ENCODE measurements around the gene NR3C2.

NR3C2 gene

DNA sequence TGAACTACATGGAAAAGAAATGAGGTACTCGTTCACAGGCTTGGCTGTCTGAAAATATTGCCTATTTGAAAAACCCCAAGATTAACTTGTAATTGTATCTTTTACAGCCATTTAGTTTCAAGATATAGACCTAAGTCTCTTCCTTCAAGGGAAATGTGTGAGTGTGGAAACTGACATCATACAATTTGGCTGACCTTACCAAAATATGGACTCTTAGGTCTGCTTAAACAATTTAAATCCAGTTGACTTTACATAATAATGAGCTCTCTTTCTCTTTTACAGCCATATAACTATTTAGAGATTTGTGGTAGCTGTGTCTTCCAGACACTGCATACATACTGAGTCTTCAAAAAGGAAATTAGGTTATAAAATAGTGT lies 186.9 kb downstream of the NR3C2 start:
- DNase-seq, result no peak

DNA sequence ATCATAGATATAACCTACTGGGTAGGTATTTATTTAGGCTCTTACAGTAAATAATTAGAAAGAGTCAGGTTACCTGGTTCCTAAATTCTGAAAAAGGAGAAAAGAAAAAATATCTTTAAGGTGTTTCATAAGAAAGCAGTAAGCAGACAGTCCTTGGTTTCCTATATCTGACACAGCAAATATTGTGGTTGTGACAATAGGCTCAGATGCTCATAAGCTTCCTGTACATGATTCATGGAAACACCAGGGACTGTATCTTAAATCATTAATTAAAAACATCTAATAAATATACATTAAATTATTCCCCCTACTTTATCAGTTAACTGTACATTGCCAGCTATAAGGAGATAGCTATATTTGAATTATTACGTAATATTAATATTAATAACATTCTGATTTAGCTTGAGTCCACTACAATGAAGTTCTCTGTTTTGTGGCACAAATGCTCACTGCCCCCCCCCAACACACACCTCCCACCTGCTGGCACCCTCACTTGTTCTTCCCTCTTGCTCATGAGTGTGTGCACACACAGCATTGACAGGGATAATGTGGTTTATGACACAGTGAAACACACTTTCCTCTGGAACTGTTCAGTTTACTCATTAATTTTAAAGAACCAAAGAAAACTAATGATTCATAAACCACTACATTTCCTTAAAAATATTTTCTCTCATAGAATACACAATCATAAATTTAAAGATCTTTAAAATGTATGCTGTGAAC lies 187.4 kb downstream of the NR3C2 start:
- DNase-seq, result no peak

DNA sequence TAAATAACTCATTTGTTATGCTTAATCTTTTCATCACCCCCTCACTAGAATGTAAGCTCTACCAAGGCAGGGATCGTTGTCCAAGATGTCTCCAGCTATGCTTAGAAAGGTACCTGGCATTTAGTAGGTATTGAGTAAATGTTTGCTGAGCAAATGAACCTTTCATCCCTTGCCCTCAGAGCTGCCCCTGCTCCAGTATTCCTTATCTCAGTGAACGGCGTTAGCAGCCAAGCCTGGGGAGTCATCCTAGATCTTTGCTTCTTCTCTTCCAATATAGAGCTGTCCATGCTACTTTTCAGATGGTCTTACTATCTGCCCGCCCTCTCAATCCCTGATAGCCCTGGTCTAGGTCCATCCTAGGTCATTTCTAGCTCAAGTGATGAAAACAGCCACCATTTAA lies 188.4 kb downstream of the NR3C2 start:
- DNase-seq, result no peak

DNA sequence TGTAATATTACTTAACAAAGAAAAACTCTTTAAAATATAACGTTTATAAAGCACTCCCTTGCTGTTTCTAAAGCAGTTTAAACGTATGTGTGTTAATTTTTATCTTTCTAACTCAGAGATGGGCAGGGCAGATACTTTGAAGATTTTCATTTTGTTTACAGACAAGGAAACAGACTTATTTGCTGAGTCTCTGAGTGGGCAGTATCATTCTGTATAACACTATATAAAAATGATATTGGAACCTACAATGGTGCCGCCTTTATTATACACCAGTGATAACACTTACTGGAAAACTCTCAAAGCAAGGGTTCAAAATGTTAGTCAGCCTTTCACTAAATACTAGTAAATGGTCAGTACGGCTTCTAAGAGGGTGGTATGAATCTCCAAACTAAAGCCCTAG lies 193.4 kb downstream of the NR3C2 start:
- DNase-seq, result no peak

DNA sequence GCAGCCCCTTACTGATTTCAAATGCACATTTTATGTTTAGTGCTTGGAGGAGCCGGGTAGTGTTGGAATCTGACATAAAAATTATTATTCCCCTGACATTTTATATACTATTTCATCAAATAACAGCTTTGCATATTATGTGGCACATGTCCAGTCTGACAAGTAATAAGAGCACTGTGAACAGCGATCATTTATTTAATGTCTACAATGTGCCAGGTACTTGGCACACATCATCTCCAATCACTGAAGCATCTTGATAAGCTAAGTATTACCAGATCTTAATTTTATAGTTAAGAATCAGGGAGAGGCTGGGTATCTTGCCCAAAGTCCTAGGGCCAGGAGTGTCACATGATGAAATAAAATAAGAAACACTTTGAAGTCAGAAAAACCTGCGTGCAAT lies 197.2 kb downstream of the NR3C2 start:
- no peak for DNase-seq

DNA sequence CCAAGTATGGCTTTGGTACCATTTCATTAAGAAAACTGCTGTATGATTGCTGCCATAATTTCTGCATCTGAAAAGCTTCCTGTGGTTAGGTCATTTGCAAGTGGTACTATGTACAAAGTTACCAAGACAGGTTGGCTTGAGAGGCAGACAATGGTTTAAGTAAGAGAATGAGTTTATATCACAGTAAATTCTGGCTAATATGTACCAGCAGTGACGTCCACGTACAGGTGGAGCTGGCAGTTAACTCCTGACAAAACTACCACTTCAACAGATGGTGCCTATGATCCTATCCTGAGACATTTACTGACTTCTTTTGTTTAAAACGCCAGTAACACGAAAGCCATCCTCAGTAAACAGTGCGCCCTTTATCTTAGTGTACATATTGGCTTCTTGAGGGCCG lies 198.4 kb downstream of the NR3C2 start:
- DNase-seq, result no peak

DNA sequence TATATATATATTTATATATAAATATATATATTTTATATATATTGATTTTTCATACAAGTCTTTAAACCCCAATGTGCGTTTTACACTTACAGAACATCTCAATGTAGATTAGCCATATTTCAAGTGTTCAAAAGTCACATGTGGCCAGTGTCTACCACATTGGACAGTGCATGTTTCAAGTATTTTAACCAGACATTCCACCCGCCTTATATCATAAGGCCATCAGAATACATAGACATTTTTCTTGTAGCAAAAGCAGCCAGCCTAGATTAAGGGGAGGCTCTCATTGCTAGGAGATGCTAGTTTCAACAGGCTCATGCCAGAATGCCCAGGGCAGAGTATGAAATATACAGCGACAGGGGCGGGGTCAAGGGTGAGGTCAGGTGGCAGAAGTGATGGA lies 202.0 kb downstream of the NR3C2 start:
- DNase-seq, result no peak

DNA sequence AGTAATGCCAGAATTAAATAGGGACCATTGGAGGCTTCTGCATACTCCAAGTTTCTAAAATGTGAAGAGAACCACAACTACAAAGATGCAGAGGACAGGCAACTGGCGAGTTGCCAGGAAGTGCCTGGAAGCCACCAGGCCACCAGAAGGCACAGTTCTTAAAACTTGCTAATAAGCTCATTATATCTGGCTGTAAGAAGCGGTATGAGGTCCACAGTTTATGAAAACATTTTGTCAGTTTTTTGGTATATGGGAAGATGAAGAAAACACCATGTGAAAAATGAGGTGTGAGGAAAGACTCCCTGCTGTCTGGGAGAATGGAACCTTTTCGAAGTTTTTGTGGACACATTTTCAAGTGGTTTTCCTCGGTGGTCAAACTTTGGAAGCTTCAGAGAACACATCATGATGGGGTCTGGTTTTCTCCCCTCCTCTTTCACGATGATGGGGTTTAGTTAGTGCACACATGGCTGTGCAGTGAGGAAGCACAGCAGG lies 202.7 kb downstream of the NR3C2 start:
- DNase-seq, result no peak

DNA sequence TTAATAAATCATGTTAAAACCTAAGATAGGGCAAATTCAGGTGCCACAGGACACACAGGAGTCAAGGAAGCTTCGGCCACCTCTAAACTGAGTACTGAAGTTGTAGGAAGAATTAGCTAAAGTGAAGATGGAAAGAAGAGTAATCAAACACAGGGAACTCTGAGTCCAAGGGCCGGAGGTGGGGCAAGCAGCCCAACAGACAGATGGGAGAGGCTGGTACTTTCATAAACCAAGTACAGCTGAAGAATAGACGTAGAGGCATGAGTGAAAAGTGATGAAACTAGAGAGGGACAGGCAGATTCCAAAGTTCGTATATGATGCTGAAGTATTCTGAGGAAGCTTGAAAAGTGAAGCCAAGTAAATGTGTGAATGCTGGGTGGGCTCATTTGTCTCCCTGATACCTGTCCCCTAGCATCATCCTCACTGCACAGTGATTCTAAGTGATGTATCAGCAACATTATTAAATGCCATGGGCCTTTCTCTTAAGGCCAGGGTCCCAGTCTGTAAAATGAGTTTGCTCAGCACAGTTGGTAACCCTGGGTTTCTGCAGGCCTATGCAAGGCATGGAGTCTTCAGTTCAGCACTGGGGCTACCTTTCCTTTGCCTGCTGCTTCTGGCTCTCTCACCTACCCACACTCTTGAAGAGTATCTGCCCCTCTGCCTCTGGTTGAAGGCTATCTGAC lies 203.3 kb downstream of the NR3C2 start:
- no peak for DNase-seq

DNA sequence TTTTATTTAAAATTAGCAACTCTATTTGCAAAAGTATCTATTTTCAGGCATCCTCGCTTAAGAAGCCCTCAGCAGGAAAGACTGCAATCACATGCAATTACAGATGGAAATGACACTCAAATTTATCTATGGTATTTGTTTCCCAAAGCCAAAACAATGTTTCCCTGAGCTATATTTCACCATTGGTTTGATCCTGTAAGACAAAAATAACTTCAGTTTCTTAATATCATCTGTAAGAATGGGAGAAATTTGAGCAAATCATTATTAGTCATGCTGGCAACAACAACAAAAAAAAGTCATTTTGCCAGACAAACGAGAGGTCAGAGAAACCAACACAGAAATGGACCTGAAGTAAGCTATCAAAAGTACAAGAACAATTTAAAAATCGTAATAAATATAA lies 204.1 kb downstream of the NR3C2 start:
- no peak for DNase-seq

DNA sequence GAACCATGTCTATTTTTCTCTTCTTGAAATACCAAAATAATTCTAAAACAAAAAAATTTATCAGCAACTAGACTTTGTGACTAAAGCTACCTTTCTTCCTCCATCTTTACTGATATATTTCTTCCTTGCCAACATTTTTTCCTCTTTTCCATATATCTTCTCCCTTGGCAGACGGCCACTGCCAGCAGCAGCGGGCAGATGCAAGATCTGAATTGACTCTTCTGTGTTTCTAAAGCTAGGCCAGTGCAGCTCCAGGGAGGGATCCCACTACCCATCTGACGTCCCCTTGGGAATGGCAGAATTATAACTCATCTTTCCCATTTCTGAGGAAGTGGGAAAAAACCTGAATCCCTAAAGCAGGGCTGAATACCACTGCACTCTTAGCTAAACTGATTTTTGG lies 206.4 kb downstream of the NR3C2 start:
- DNase-seq, result no peak

DNA sequence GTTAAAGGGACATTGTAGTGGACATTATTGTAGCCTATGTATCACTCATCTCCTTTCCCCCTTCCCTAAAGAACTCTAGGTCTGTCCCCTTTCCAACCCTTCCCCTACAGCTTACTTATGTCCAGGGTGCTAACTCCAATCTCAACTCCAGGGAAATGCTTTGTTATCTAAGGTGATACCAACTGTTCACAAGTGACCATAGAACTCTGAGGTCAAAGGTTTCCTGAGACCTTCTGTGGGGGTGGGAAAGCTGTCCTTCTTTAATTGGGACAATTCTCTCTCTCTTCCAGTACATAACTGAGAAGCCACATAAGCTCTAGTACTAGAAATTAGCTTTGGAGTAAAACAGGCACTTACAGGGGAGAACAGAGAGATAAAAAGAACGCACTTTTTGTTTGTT lies 212.4 kb downstream of the NR3C2 start:
- no peak for DNase-seq

DNA sequence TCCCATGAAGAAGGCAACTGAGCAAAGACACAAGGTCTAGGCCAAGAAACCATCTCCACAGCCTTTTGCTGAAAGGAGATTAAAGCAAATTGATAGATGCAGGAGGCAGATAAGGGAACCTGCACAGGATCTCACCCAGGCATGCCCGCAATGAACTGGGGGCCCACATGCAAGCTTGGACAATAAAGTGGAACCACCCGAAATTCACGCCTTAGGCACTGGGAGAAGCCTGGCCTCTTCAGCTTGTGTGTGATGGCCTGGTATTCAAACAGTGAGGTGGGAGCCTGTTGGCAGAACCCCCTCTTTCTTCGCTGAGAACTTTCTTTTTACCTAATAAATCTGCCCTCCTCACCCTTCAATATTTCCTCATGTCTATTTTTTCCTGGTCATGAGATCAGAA lies 213.2 kb downstream of the NR3C2 start:
- no peak for DNase-seq

DNA sequence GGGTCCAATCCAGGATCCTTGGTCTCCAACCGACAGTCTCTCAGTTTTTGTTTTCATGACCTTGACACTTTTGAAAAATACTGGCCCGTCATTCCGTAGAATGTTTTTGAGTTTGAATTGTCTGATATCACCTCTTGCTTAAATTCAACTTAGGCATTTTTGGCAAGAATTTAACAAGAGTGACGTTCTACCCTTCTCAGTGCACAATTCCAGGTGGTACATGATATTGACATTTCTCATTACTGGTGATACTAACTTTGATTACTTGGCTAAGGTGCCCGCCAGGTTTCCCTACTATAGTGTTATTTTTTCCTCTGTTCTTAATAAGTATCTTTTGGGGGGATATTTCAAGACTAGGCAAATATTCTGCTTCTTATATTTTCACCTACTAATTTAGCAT lies 215.1 kb downstream of the NR3C2 start:
- no peak for DNase-seq

DNA sequence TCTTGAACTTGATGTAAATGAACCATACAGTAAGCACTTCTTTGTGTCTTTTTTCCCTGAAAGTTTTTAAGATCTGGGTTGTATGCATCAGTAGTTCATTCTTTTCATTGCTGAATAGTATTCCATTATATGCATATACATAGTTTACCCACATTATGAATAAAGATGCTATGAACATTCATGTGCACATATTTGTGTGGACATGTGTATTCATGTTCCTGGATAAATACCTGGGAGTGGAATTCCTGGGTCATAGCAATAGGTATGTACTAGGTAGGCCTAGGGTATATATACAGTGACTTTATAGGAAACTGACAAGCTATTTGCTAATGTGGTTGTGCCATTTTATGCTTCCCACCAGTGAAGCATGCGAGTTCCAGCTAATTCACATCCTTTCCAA lies 215.9 kb downstream of the NR3C2 start:
- no peak for DNase-seq

DNA sequence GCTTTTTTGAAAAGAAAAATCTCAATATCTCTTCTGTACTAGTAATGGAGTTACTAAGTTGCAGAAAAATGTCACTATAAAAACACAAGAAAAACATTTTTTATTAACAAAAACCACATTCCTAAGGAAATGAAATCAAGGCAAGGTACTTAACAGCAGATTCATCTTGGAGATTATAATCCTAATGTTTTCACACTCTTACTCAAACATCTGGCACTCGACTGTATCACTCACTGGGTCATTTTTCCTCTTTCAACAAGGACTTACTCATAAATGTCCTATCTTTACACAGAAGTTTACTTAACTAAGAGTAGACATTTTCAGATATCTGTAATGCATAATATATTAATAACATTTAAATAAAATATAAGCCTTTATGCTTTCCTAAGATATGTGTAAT lies 216.6 kb downstream of the NR3C2 start:
- DNase-seq, result no peak

DNA sequence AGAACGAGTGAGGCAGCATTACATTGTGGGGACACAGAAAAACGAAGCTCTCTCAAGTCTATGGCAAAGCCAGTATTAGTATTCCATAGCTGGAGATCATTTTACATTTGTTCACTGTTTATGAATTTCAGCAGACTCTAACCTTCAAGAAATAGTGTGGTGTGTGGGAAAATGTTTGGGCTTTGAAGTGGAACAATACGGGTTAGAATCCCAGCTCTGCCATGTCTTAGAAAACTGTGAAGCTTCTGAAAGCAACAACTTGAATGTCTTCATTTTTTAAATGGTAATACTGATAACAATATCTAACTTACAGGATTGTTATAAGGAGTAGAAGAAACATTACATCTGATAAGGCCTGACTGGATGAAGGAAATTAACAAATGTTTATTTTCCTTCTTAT lies 217.7 kb downstream of the NR3C2 start:
- DNase-seq, result no peak

DNA sequence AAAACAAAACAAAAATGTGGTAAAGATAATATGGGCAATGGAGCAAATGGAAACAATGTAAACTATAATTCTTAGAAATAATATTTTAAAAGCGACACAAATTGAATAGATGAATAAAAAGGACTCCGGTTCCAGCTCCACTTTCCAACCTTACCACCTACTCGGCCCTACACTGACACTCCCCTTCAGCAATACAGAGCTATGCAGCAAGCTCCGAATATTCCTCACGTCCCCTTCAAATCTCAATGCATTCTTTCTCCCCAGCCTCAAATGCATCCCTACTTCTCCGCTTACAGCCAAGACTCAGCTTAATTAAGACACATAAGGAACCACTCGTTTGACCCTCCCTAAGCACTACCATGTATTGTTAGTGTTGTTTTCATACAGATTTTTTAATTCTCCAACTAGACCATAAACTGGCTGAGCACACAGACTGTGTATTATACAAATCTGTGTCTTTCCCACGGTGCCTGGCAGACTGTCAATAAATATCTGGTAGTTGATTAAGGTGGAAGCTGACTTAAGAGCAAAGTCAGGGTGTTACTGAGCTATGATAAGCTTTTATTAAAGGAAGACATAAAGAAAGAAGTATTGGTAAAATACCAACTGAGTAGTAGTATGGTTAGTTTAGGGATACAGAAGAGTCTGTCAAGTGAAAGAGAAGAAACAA lies 219.1 kb downstream of the NR3C2 start:
- DNase-seq, result no peak

DNA sequence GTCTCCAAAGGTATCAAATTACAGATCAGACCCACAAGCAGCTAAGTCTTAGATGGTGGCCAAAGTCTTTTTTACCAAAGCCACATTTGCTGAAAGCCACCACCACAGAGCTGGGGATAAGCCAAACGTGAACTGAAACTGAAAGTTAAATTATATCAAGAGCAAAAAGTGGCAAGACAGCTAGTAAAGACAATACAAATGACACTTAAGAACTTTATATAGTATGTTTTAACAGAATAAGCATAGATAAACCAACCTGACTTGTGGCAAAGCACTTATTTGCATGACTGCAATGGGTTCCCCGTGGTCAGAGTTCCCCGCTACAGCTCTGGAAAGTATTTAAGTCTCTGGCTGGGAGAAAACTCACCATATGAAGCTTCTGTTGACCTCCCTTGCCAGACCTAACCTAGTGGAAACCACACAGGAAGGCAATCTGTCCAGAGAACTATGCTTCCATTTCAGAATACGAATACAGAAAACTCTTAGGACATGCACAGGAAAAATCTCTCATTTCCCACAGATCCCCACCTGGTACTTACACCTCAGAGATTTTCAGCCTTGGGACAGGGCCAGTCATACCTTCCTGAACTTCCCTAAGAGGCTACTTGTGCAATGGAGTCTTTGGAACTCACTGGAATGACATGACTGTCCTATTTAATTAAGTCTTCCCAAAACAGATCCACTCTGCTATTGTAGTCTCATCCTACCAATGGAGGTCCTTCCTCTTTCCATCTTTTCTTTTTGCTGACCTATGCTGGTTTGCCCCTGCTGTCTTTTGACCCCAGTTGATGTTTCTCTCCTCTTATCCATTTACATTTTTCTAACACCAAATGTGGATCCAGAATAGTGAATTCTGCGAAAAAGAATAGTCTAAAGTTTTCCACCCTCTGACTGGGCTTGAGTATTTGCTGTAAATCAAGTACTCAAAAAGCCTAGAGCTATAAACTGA lies 225.1 kb downstream of the NR3C2 start:
- DNase-seq, result no peak

DNA sequence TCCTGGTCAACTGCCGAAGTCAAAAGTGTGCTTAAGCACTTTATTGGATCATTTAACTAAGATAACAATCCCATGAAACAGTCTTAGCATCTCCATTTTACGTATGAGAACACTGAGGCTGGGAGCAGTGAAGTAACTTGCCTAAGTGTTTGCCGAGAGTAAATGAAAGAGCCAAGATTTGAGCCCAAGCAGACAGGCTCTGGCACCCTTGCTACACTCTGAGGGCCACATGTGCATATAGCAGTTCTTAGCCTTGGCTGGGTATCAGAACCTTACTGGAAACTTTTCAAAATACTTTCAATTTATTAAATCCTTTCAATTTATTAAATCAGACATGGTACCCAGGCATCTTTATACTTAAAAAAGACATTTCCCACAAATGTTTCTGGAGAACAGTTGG lies 225.9 kb downstream of the NR3C2 start:
- DNase-seq, result no peak

DNA sequence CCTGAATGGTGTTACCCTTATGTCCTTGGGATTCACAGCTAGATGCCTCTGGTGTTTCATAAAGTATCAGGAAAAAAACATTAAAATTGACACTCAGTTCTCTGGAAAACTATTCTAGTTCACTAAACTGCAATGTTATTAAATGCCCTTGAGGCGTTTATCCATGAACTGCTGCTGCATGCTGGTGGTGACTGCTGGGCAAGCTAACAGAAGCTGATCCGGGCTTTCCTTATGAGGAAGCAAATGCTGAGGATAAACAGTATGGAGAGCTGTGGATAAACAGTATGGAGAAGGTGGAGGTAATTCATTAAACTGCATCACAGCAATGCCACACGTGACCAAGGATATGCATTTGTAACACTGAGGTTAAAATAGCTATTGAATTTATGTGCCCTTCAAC lies 227.0 kb downstream of the NR3C2 start:
- no peak for DNase-seq

DNA sequence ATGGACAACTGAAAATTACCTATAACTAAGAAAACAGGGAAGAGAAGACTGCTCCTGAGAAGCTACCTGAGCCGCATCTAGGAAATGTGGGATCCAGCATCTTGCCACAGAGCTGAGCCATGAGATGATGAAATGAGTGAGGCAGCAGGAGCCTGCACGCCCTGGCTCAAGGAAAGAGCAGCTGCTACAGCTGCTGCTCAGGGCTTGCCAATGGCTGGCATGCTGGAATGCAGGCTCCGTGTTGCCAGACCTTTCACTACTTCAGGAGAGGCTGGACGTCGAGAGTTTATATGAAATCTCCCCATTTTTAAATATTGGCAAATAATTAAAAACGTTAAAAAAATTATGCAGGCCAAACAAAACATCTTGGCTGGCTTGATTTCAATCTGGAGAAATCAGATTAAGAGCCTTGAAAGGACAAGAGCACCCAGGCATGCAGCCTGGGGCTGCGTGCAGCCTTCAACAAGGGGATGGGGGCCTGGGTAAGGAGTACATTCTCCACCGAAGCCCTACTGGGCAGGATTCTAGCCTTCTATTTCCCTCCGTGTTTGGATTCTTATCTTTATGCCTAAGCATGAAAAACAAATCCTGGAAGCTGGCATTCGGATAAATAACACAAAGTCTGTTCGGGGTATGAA lies 227.6 kb downstream of the NR3C2 start:
- DNase-seq, result no peak

DNA sequence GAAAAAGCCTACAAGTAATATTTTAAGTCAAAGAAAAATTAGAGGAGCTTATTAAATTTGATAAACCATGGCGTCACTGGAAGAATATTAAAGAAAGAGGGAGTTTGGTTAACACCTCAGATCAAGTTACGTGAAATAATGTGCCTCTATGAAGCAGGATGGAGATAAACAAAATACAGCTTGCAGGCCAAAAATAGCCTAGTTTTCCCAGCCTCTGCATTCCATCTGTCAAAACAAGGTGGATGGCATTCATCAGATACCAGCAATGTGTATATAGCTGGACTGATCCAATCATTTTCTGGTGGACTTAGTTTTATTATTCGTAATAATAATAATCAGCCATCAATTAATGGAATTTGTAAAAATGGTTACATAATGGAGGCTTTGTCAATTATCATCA lies 230.7 kb downstream of the NR3C2 start:
- DNase-seq, result no peak

Measured in activated CD4-positive, alpha-beta T cell treated with anti-CD3 and anti-CD28 coated beads, Interleukin-2, amount 50 U/mL, for 4 hours (primary cell).